Effector memory CD8-positive, alpha-beta T cell (primary cell): ENCODE data around the gene GGT6.

Experiments
- ATAC-seq: fragments of 150-1000 bp; cut with Tn5 transposase; replicated peaks from 2 replicates; pipeline ENCODE4 v1.10.0; 2021; ENCODE audit warnings: mild to moderate bottlenecking, moderate library complexity
- DNase-seq, 3 experiments: peaks; one replicate each; pipeline ENCODE4 v3.0.0; 2021
- H3K27ac Mint-ChIP-seq, 2 donors: one replicate each; pipeline ENCODE4 v1.8.0; 2022; ENCODE audit warnings: mild to moderate bottlenecking in 2 of 2, mixed read lengths in 2 of 2, moderate library complexity in 2 of 2
- H3K27me3 Mint-ChIP-seq, 2 donors: one replicate each; pipeline ENCODE4 v1.8.0; 2022; ENCODE audit warnings: mixed read lengths in 2 of 2
- H3K36me3 Mint-ChIP-seq: one replicate; pipeline ENCODE4 v1.8.0; 2022; ENCODE audit warnings: mild to moderate bottlenecking, moderate library complexity, mixed read lengths; ENCODE audit not compliant: insufficient read depth
- H3K4me1 Mint-ChIP-seq, 2 donors: one replicate each; pipeline ENCODE4 v1.8.0; 2022; ENCODE audit warnings: low read depth in 2 of 2, mixed read lengths in 2 of 2
- H3K4me3 Mint-ChIP-seq, 2 donors: one replicate each; pipeline ENCODE4 v1.8.0; 2022; ENCODE audit warnings: mild to moderate bottlenecking in 2 of 2, mixed read lengths in 2 of 2, moderate library complexity in 2 of 2
- H3K9me3 Mint-ChIP-seq, 2 donors: one replicate each; pipeline ENCODE4 v1.8.0; 2022; ENCODE audit warnings: mixed read lengths in 2 of 2

The GGT6 gene

DNA sequence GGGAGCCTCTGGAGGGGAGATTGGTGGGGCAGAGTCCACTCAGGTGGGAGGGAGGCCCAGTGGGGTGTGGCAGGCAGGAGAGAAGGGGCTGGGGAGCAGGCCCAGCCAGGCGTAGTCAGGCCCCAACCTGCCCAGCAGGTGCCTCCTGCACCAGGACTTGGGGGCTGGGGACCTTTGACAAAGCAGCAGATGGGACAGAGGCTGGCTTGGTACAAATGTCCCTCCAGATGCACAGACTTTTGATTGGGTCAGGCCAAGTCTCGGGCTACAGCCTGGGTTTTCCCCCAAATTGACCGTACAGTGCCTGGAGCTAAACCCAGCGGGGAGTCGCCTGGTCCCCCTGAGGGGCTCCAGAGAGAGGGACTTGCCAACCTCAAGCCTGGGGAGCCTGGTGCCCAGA, 411 bp downstream of the GGT6 start:
- peaks cover 21 to 23% of the 10 kb centered on the region in 2 donors for H3K4me1 Mint-ChIP-seq
- ATAC-seq (no peak), DNase-seq (no peak)
- H3K27me3 Mint-ChIP-seq = no peaks in the 10 kb centered on the region
- peaks cover 8% of the 10 kb centered on the region for H3K36me3 Mint-ChIP-seq
- no peaks in the 10 kb centered on the region for H3K9me3 Mint-ChIP-seq
- no peak overlapping the region for H3K4me3 Mint-ChIP-seq
- no peak overlapping the region for H3K27ac Mint-ChIP-seq

- H3K27ac Mint-ChIP-seq = no peak overlapping the region
- no peaks in the 10 kb centered on the region for H3K27me3 Mint-ChIP-seq
Measured at GRCh38 chr17:4559139-4559791, 1.1 kb downstream of the GGT6 start.

GRCh38 chr17:4558347-4558971, 1.9 kb downstream of the GGT6 start:
- no peak overlapping the region for H3K27ac Mint-ChIP-seq

More at GRCh38 chr17:4559139-4559791, 1.1 kb downstream of the GGT6 start:
- DNase-seq (no peak), ATAC-seq (no peak)
- peaks cover 26 to 29% of the 10 kb centered on the region in 2 donors for H3K4me1 Mint-ChIP-seq
- no peak overlapping the region for H3K4me3 Mint-ChIP-seq
- peaks cover 15% of the 10 kb centered on the region for H3K36me3 Mint-ChIP-seq
- no peaks in the 10 kb centered on the region for H3K9me3 Mint-ChIP-seq

GRCh38 chr17:4557626-4558346, 2.6 kb downstream of the GGT6 start:
- H3K4me3 Mint-ChIP-seq = peak overlapping the region in 1 of 2 donors; percentile 21
- DNase-seq = no peak

More at GRCh38 chr17:4558347-4558971, 1.9 kb downstream of the GGT6 start:
- no peak overlapping the region for H3K4me3 Mint-ChIP-seq
- ATAC-seq (no peak), DNase-seq (no peak)
- H3K27me3 Mint-ChIP-seq = no peaks in the 10 kb centered on the region
- peaks cover 33 to 35% of the 10 kb centered on the region in 2 donors for H3K4me1 Mint-ChIP-seq
- H3K36me3 Mint-ChIP-seq = peaks cover 15% of the 10 kb centered on the region
- H3K9me3 Mint-ChIP-seq = no peaks in the 10 kb centered on the region

DNA sequence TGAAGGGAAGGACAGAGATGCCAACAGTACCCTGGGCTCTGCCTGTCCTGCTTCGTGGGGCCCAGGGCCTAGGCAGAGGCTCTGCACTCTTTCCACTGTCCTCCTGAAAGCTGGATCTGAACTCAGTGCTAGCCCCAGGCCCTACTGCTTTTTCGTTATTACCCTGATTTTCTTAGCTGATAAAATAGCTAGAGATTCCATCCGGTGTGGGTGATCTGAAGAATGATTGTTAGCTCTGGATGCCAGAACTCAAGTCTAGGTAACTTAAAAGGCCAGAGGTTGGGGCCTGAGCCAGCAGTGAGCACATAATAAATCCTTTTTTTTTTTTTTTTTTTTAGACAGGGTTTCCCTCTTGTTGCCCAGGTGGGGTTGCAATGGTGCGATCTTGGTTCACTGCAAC, 3.4 kb downstream of the GGT6 start:
- no peak for ATAC-seq

More at GRCh38 chr17:4557626-4558346, 2.6 kb downstream of the GGT6 start:
- Mint-ChIP-seq H3K27ac (no peak overlapping the region), H3K4me1 (peaks cover 32 to 34% of the 10 kb centered on the region in 2 donors), H3K9me3 (no peaks in the 10 kb centered on the region), H3K36me3 (peaks cover 15% of the 10 kb centered on the region), H3K27me3 (no peaks in the 10 kb centered on the region)
- no peak for ATAC-seq

GRCh38 chr17:4555873-4556759, 4.3 kb downstream of the GGT6 start:
- Mint-ChIP-seq H3K36me3 (peaks cover 27% of the 10 kb centered on the region), H3K27ac (peak overlapping the region; percentile 92 to 95), H3K4me3 (peak overlapping the region; percentile 90 to 96), H3K9me3 (no peaks in the 10 kb centered on the region), H3K4me1 (peaks cover 24 to 26% of the 10 kb centered on the region in 2 donors), H3K27me3 (no peaks in the 10 kb centered on the region)
- no peak for ATAC-seq
- DNase-seq = no peak

More for the DNA sequence above, 3.4 kb downstream of the GGT6 start:
- Mint-ChIP-seq H3K4me3 (peak overlapping the region in 1 of 2 donors; percentile 90), H3K27me3 (no peaks in the 10 kb centered on the region), H3K36me3 (peaks cover 18% of the 10 kb centered on the region), H3K4me1 (peaks cover 26 to 27% of the 10 kb centered on the region in 2 donors), H3K27ac (no peak overlapping the region), H3K9me3 (no peaks in the 10 kb centered on the region)
- no peak for DNase-seq

- H3K27ac Mint-ChIP-seq = peak within 1 kb of the TSS; percentile 92 to 95
- ATAC-seq (peak; percentile 94), DNase-seq (peak; percentile 90 to 95 (median 94))
- peaks cover 34% of the 10 kb centered on the region for H3K36me3 Mint-ChIP-seq
- peak within 1 kb of the TSS; percentile 90 to 96 for H3K4me3 Mint-ChIP-seq
- peaks cover 24 to 28% of the 10 kb centered on the region in 2 donors for H3K4me1 Mint-ChIP-seq
- H3K27me3 Mint-ChIP-seq = no peaks in the 10 kb centered on the region
- no peaks in the 10 kb centered on the region for H3K9me3 Mint-ChIP-seq
Measured at GRCh38 chr17:4554997-4555799, 5.2 kb downstream of the GGT6 start, which contains the start of gene MYBBP1A. Gene MYBBP1A, minus strand, starts transcription at chr17:4555384. Its CDS starts 60 bp downstream, at chr17:4555324.

DNA sequence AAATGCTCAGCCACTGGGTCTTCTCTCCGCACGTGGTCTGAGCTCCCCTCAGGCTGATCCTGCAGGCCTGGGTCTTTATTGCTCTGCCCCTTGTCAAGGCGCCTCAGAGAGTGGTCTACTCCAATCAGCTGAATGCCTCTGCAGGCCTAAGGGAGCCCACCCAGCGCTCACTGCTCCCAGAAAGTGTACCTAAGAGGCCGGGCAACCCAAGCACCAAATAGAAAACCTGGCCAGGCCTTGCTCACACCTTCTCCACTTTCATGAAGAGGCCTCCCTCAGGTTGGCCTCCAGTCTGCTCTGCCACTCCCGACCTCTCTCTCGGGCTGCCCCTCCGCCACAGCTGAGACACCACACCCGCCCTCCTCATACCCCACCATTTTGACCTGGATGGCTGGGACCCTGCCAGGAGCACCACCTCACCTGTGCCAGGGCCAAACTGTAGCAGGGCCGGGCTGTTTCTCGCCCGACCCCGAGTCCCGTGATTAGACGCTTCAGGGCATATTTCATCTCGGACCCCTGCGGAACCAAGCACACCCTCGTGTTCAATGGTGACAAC, 5.9 kb downstream of the GGT6 start:
- ATAC-seq = no peak

DNA sequence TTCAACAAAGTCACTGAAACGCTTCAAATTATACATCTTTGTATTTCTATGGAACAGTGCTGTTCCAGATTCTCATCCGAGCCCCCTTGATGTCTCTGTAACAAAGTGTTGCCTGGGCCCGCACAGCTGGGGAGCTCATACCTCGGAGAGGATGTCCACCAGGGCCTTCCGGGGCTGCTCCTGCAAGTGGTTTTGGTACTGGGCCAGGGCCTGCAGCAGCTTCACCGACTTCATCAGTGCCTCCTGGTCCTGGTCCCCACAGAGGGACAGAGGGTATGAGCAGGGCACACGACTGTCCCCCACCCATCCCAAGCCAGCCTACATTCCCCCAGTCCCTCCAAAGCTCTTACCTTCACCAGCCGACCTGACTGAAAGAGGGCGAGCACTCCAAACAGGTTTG, 6.7 kb downstream of the GGT6 start:
- H3K4me1 Mint-ChIP-seq = peaks cover 24 to 28% of the 10 kb centered on the region in 2 donors
- peak overlapping the region in 1 of 2 donors; percentile 56 for H3K27ac Mint-ChIP-seq
- H3K4me3 Mint-ChIP-seq = peak overlapping the region; percentile 90 to 96
- DNase-seq (no peak), ATAC-seq (no peak)
- no peaks in the 10 kb centered on the region for H3K9me3 Mint-ChIP-seq
- H3K36me3 Mint-ChIP-seq = peaks cover 43% of the 10 kb centered on the region
- H3K27me3 Mint-ChIP-seq = no peaks in the 10 kb centered on the region

More for the DNA sequence above, 5.9 kb downstream of the GGT6 start:
- Mint-ChIP-seq H3K4me3 (peak overlapping the region; percentile 90 to 96), H3K9me3 (no peaks in the 10 kb centered on the region), H3K36me3 (peaks cover 40% of the 10 kb centered on the region), H3K4me1 (peaks cover 24 to 28% of the 10 kb centered on the region in 2 donors), H3K27ac (peak overlapping the region; percentile 92 to 95), H3K27me3 (no peaks in the 10 kb centered on the region)
- DNase-seq = no peak

DNA sequence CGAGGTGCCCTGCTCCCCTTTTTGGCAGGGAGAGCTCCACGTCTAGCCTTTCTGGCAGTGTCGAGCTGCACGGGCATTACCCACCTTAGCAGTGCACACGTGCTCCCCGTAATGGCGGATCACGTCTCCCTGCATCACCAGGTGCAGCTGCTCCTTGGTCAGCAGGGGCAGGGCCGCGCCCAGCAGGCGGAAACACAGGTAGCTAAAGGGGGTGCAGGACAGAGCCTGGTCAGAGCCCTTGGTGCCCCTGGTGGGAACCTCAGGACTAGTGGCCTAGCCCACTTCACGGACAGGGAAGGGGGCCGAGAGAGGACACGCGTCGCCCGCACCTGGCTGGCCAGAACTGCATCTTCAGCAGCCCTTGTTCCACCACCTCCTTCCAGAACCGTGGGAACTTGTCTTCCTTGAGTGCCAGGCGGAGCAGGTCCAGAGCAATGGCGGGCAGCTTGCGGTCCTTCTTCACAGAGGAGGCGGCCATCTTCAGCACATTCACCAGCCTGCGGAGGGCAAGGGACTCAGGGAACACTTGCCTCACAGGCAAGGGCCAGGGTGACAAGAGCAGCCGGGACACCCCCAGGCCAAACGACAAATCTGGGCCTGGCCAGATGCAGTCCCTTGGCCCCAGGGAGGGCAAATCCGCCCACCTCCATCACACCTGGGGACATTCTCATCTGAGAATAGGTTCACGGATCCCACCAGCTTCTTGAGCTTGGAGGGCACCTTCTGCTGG, 8.4 kb downstream of the GGT6 start:
- Mint-ChIP-seq H3K36me3 (peaks cover 50% of the 10 kb centered on the region), H3K4me1 (peaks cover 24 to 27% of the 10 kb centered on the region in 2 donors), H3K9me3 (no peaks in the 10 kb centered on the region), H3K27ac (no peak overlapping the region), H3K27me3 (no peaks in the 10 kb centered on the region), H3K4me3 (no peak overlapping the region)
- ATAC-seq (no peak), DNase-seq (no peak)

DNA sequence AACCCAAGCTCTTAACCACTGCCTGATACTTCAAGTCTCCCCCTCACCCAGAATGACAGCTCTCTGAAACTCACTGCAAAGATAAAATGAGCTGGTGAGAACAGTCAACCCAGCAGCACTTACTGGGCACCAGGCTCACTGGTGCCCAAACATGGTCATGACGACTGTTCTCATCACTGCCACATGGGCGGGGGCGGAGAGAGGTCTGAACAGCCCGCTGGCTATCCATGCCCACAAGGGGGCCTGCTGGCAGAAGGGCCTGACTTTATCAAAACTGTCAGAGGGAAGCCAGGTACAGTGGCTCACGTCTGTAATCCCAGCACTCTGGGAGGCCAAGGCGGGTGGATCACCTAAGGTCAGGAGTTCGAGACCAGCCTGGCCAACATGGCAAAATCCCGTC, 9.2 kb downstream of the GGT6 start:
- Mint-ChIP-seq H3K4me3 (no peak overlapping the region), H3K36me3 (peaks cover 58% of the 10 kb centered on the region)

More for the DNA sequence above, 9.2 kb downstream of the GGT6 start:
- no peak for ATAC-seq
- H3K4me1 Mint-ChIP-seq = peaks cover 20 to 26% of the 10 kb centered on the region in 2 donors
- H3K27ac Mint-ChIP-seq = no peak overlapping the region
- DNase-seq = no peak
- no peaks in the 10 kb centered on the region for H3K27me3 Mint-ChIP-seq
- H3K9me3 Mint-ChIP-seq = no peaks in the 10 kb centered on the region
